Transverse colon (tissue), 4 donors: ENCODE data around the gene MAN1A2. TPM values are rescaled to one million over a fixed set of nuclear protein-coding genes. Genes with fewer than 3 reads are reported as not detected.

Experiments used
- DNase-seq: peaks from one replicate; pipeline ENCODE4 v3.0.0-alpha.2; 2019
- H3K27ac ChIP-seq, 4 donors: fragments of 200-600 bp; sonication (generic); 2 replicates each; pipeline ENCODE4 v1.5.1; 2016 to 2018; ENCODE audit warnings: inconsistent platforms in 4 of 4
- H3K27me3 ChIP-seq: fragments of 200-600 bp; sonication (generic); 2 replicates; pipeline ENCODE4 v1.5.1; 2017; ENCODE audit warnings: inconsistent platforms
- H3K36me3 ChIP-seq, 4 donors: fragments of 200-600 bp; sonication (generic); 2 replicates each; pipeline ENCODE4 v1.5.1; 2017 to 2019; ENCODE audit warnings: inconsistent platforms in 4 of 4
- H3K4me1 ChIP-seq, 4 donors: fragments of 200-600 bp; sonication (generic); 2 replicates each; pipeline ENCODE4 v1.5.1; 2017 to 2020; ENCODE audit warnings: inconsistent platforms in 4 of 4
- H3K4me3 ChIP-seq, 4 donors: fragments of 200-600 bp; sonication (generic); 1 replicate in 1 of 4; 2 replicates in 3 of 4; pipeline versions ENCODE4 v1.5.1 to v1.6.1; 2017 to 2019; ENCODE audit warnings: inconsistent platforms in 4 of 4
- H3K9me3 ChIP-seq, 2 donors: fragments of 200-600 bp; sonication (generic); 2 replicates each; pipeline ENCODE4 v1.5.1; 2017 to 2019; ENCODE audit warnings: inconsistent platforms in 2 of 2
- EP300 ChIP-seq: sonication (generic); formaldehyde crosslinking; IDR thresholded peaks from one replicate; pipeline ENCODE4 v1.6.1; 2017; ENCODE audit warnings: antibody characterized with exemption, low read depth
- POLR2A ChIP-seq: fragments of 450-650 bp; IDR thresholded peaks from one replicate; pipeline ENCODE4 v1.6.1; 2016; ENCODE audit warnings: antibody characterized with exemption, mild to moderate bottlenecking, moderate library complexity
- POLR2AphosphoS5 ChIP-seq, 3 donors: sonication (generic); formaldehyde crosslinking; IDR thresholded peaks; one replicate each; pipeline ENCODE4 v1.6.1; 2016; ENCODE audit warnings: antibody characterized with exemption in 3 of 3
- WGBS, 2 donors: methylation state at CpG; one replicate each; pipeline ENCODE4 v1.1.5; 2018; ENCODE audit warnings: low coverage in 1 of 2; 5-methylcytosine and 5-hydroxymethylcytosine counted together
- in situ Hi-C, 4 donors: fragments of 200-750 bp; cut with MboI; loops; one replicate each; pipeline versions ENCODE4 v1.15.0 to v1.15.1; 2017; ENCODE audit warnings: low sequenced_read_pairs in 3 of 4, low pct_ligation_motif_present in 1 of 4, low pct_unique_long_range_greater_than_20kb in 1 of 4
- intact Hi-C: fragments of 100-400 bp; cut with DNase I; formaldehyde crosslinking; loops from one replicate; pipeline ENCODE4 v1.15.1; 2023; ENCODE audit warnings: low total_unique reads
- total RNA-seq, 4 donors: library from RNA; depleted of rRNA; stranded (reverse); fragments of >200 nt; gene quantifications; one replicate each; pipeline ENCODE4 v1.1.0, GENCODE V29; 2016
- TF ChIP-seq, protein P1 (sequence below), 5 experiments: fragments of 200-600 bp in 3 of 5; fragments of 450-650 bp in 2 of 5; sonication (generic) in 3 of 5; IDR thresholded peaks; 1 replicate in 2 of 5; 2 replicates in 3 of 5; pipeline ENCODE4 v1.5.1; 2016 to 2017; ENCODE audit warnings: antibody characterized with exemption in 5 of 5, inconsistent platforms in 3 of 5, mild to moderate bottlenecking in 2 of 5, moderate library complexity in 1 of 5

The MAN1A2 gene
- total RNA-seq, 4 donors from 2014 or later: 9.0 to 38.6 (median 21.6) TPM

DNA sequence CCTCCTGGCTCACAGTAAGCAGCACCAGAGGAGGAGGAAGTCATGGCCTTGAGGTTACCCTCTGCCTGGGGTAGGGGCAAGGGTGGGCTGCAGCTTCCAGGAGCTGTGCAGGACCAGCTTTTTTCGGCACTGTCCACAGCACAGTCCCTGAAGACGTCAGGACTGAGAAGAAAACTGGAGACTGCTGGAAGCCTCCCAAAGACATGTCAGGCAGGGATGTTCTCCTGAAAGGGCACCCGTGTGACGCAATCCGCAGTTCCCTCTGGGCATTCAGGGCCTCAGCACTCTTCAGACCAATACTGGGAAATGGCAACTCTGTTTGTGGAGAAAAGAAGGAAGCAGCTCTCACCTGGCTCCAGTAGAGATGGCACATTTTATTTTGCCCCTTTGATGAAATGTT lies 173.8 kb downstream of the MAN1A2 start:
- no peak overlapping the region for H3K4me3 ChIP-seq
- intact Hi-C loops: no loop called here
- in situ Hi-C loops: no loop called here
- H3K4me1 ChIP-seq: peaks cover 0 to 8% (median 0%) of the 10 kb centered on the region in 4 donors
- H3K27me3 ChIP-seq: no peaks in the 10 kb centered on the region
- no peaks in the 10 kb centered on the region for H3K9me3 ChIP-seq
- H3K36me3 ChIP-seq: no peaks in the 10 kb centered on the region
- TF ChIP-seq POLR2AphosphoS5 (IDR thresholded peaks at IDR 0.05): no peak
- no peak for TF ChIP-seq POLR2A
- TF ChIP-seq, protein P1, sequence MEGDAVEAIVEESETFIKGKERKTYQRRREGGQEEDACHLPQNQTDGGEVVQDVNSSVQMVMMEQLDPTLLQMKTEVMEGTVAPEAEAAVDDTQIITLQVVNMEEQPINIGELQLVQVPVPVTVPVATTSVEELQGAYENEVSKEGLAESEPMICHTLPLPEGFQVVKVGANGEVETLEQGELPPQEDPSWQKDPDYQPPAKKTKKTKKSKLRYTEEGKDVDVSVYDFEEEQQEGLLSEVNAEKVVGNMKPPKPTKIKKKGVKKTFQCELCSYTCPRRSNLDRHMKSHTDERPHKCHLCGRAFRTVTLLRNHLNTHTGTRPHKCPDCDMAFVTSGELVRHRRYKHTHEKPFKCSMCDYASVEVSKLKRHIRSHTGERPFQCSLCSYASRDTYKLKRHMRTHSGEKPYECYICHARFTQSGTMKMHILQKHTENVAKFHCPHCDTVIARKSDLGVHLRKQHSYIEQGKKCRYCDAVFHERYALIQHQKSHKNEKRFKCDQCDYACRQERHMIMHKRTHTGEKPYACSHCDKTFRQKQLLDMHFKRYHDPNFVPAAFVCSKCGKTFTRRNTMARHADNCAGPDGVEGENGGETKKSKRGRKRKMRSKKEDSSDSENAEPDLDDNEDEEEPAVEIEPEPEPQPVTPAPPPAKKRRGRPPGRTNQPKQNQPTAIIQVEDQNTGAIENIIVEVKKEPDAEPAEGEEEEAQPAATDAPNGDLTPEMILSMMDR (IDR thresholded peaks at IDR 0.05): no peak
- TF ChIP-seq EP300: no peak
- no peak overlapping the region for H3K27ac ChIP-seq
- DNase-seq: no peak
- WGBS, 2 donors: 61 to 93% methylated on average over 3 to 4 of the region's 5 CpGs

DNA sequence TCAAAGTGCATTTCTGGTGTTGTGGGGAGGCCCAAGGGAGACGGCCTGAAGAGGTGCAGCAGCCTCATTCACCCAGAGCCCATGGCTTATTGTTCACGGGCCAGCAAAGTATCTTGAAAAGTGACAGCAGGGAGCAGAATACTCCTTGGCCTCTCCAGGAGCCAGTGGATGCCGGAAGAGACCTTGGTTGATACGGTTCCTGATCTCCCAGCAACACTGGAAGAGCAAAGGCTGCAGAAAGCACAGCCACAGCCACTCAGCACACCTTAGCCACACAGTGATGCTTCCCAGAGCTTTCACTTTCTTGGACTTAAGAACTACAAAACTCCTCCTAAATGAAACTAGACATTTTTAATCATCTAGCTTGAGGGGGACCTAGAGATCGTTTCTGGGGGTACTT lies 174.3 kb downstream of the MAN1A2 start:
- Histone ChIP-seq H3K4me1 (peaks cover 0 to 8% (median 0%) of the 10 kb centered on the region in 4 donors), H3K27me3 (no peaks in the 10 kb centered on the region), H3K36me3 (no peaks in the 10 kb centered on the region), H3K4me3 (no peak overlapping the region), H3K27ac (no peak overlapping the region), H3K9me3 (no peaks in the 10 kb centered on the region)
- 67 to 86% methylated on average over 1 to 5 of the region's 5 CpGs for WGBS, 2 donors
- no peak for DNase-seq
- in situ Hi-C loops (no loop called here), intact Hi-C loops (no loop called here)
- TF ChIP-seq POLR2AphosphoS5 (IDR thresholded peaks at IDR 0.05) (no peak), POLR2A (no peak), EP300 (no peak)
- TF ChIP-seq, protein P1 (IDR thresholded peaks at IDR 0.05): no peak

GRCh38 chr1:117544509-117545109 lies 177.4 kb downstream of the MAN1A2 start:
- in situ Hi-C loops: no loop called here
- Histone ChIP-seq H3K9me3 (no peaks in the 10 kb centered on the region), H3K36me3 (no peaks in the 10 kb centered on the region), H3K27ac (no peak overlapping the region), H3K4me3 (no peak overlapping the region), H3K27me3 (no peaks in the 10 kb centered on the region), H3K4me1 (no peaks in the 10 kb centered on the region)
- TF ChIP-seq, protein P1 (IDR thresholded peaks at IDR 0.05): no peak
- TF ChIP-seq POLR2AphosphoS5 (IDR thresholded peaks at IDR 0.05): no peak
- no peak for TF ChIP-seq EP300
- TF ChIP-seq POLR2A: no peak
- 53 to 80% methylated on average over 1 to 4 of the region's 4 CpGs for WGBS, 2 donors
- DNase-seq: no peak
- intact Hi-C loops: no loop called here

- intact Hi-C loops (no loop called here), in situ Hi-C loops (no loop called here)
- H3K9me3 ChIP-seq: no peaks in the 10 kb centered on the region
These were observed 179.2 kb downstream of the MAN1A2 start for GRCh38 chr1:117546467-117546866.

More at GRCh38 chr1:117546467-117546866, 179.2 kb downstream of the MAN1A2 start:
- no peaks in the 10 kb centered on the region for H3K27me3 ChIP-seq
- H3K27ac ChIP-seq: no peak overlapping the region
- H3K4me1 ChIP-seq: no peaks in the 10 kb centered on the region
- H3K4me3 ChIP-seq: no peak overlapping the region
- no peaks in the 10 kb centered on the region for H3K36me3 ChIP-seq
- TF ChIP-seq EP300 (no peak), POLR2A (no peak), POLR2AphosphoS5 (IDR thresholded peaks at IDR 0.05) (no peak)
- TF ChIP-seq, protein P1 (IDR thresholded peaks at IDR 0.05): no peak
- DNase-seq: no peak
- 80 to 94% methylated on average over 2 of the region's 2 CpGs for WGBS, 2 donors
